ENCODE results near the gene KIF18A. TPM values are rescaled to one million over a fixed set of nuclear protein-coding genes. Genes with fewer than 3 reads are reported as not detected.

The KIF18A gene
- total and polyA plus RNA-seq, 3 experiments from 2014 or later: 0.53 to 10.9 (median 10.8) TPM

DNA sequence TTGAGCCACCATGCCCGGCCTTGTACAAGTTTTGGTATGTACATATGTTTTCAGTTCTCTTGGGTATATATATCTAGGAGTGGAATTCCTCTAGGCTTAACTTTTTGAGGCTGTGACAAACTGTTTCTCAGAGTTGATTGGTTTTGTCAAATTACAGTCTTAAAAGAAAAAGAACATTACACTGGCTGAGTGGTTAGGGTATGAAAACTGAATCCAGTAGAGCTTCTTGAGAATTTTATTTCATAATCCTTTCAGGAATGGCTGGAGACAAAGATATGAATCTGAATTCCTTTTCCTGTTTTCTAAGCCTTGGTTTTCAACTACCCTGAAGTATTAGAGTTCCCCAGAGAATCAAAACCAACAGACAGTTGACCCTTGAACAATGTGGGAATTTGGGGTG lies 6.8 kb upstream of the KIF18A start:
- ChIA-PET CTCF (no interaction called here), POLR2A (no interaction called here)
- peaks cover 17% of the 10 kb centered on the region for H3K4me1 ChIP-seq (ENCODE audit: insufficient read depth, low read length)
- H3K27ac Mint-ChIP-seq: peak overlapping the region in 1 of 8 donors; percentile 56
- H3K27ac ChIP-seq (ENCODE audit: low read depth, low read length): no peak overlapping the region
- H3K36me3 ChIP-seq (ENCODE audit: insufficient read depth, low read length): no peaks in the 10 kb centered on the region
- H3K4me1 Mint-ChIP-seq: peaks cover 52 to 77% (median 65%) of the 10 kb centered on the region in 3 donors
- H3K4me3 ChIP-seq (ENCODE audit: low read length): no peak overlapping the region
- H3K36me3 Mint-ChIP-seq: peaks cover 0 to 42% (median 10%) of the 10 kb centered on the region in 3 donors
- H3K4me3 Mint-ChIP-seq: no peak overlapping the region
- H3K27me3 Mint-ChIP-seq: peaks cover 0 to 1% of the 10 kb centered on the region in 2 donors
- no peaks in the 10 kb centered on the region for H3K27me3 ChIP-seq (ENCODE audit: insufficient read depth, low read length, poor library complexity, severe bottlenecking)
- H3K9me3 Mint-ChIP-seq: no peaks in the 10 kb centered on the region
- DNase-seq: no peak
- no peaks in the 10 kb centered on the region for H3K9me3 ChIP-seq (ENCODE audit: low read length)

- H3K4me1 ChIP-seq (ENCODE audit: insufficient read depth, low read length): peaks cover 23% of the 10 kb centered on the region
- H3K36me3 ChIP-seq (ENCODE audit: insufficient read depth, low read length): no peaks in the 10 kb centered on the region
- no peak overlapping the region for H3K4me3 ChIP-seq (ENCODE audit: low read length)
- Mint-ChIP-seq H3K9me3 (no peaks in the 10 kb centered on the region), H3K27me3 (peaks cover 0 to 1% of the 10 kb centered on the region in 2 donors), H3K4me1 (peaks cover 54 to 78% (median 69%) of the 10 kb centered on the region in 3 donors), H3K4me3 (no peak overlapping the region), H3K27ac (peak overlapping the region in 2 of 8 donors; percentile 38 to 56), H3K36me3 (peaks cover 0 to 42% (median 10%) of the 10 kb centered on the region in 3 donors)
- no peaks in the 10 kb centered on the region for H3K27me3 ChIP-seq (ENCODE audit: insufficient read depth, low read length, poor library complexity, severe bottlenecking)
- H3K9me3 ChIP-seq (ENCODE audit: low read length): no peaks in the 10 kb centered on the region
- POLR2A ChIA-PET: no interaction called here
- DNase-seq: no peak
- CTCF ChIA-PET: no interaction called here
- H3K27ac ChIP-seq (ENCODE audit: low read depth, low read length): no peak overlapping the region
Measured at GRCh38 chr11:28114116-28114515, 6.2 kb upstream of the KIF18A start.

- no peaks in the 10 kb centered on the region for H3K36me3 ChIP-seq (ENCODE audit: insufficient read depth, low read length)
- ChIA-PET POLR2A (no interaction called here), CTCF (no interaction called here)
- no peak for DNase-seq
- H3K4me1 ChIP-seq (ENCODE audit: insufficient read depth, low read length): peaks cover 32% of the 10 kb centered on the region
- no peaks in the 10 kb centered on the region for H3K27me3 ChIP-seq (ENCODE audit: insufficient read depth, low read length, poor library complexity, severe bottlenecking)
- H3K4me1 Mint-ChIP-seq: peaks cover 61 to 80% (median 75%) of the 10 kb centered on the region in 3 donors
- no peaks in the 10 kb centered on the region for H3K9me3 Mint-ChIP-seq
- H3K4me3 Mint-ChIP-seq: peak overlapping the region; percentile 87 to 99 (median 94)
- H3K4me3 ChIP-seq (ENCODE audit: low read length): peak overlapping the region; percentile 66
- H3K27me3 Mint-ChIP-seq: peaks cover 0 to 2% of the 10 kb centered on the region in 2 donors
- H3K9me3 ChIP-seq (ENCODE audit: low read length): no peaks in the 10 kb centered on the region
- H3K36me3 Mint-ChIP-seq: peaks cover 0 to 39% (median 3%) of the 10 kb centered on the region in 3 donors
- peak overlapping the region; percentile 87 for H3K27ac ChIP-seq (ENCODE audit: low read depth, low read length)
- H3K27ac Mint-ChIP-seq: peak overlapping the region; percentile 94 to 100 (median 100)
Measured at GRCh38 chr11:28110821-28111200, 2.9 kb upstream of the KIF18A start.

DNA sequence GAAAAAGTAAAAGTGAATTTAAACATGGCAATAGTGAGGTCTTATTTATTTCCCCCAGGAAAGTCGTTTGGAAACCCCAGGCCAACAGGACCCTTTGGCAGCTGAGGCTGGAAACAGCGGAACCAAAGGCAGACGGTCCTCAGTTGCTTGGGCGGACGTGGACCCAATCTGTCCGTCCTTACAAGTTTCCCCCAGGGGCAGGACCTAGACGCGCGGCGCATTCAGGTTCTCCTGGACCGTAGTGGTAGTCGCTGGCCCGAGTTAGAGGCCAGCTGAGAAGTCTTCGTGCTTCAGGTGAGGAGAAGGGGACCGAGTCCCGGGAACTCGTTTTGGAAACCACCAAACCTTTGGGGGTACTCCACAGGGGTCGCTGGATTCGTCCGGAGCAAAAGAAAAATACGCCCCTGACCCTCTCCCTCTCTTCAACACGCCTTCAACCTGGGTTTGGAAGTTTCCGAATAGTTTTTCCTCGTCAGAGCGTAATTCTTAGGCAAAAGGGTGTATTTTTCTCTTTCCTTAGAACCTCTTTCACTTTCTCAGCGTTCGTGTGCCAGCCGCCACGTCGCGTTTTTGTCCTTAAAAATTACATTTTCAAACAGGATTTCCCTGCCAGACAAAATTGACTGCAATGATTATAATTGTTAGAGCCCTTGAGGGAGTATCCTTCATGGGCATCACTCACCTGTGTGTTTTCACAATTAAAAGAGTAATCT lies 2.3 kb upstream of the KIF18A start:
- no peaks in the 10 kb centered on the region for H3K27me3 ChIP-seq (ENCODE audit: insufficient read depth, low read length, poor library complexity, severe bottlenecking)
- peaks cover 65 to 82% (median 81%) of the 10 kb centered on the region in 3 donors for H3K4me1 Mint-ChIP-seq
- peak overlapping the region; percentile 94 to 100 (median 100) for H3K27ac Mint-ChIP-seq
- ChIA-PET CTCF (no interaction called here), POLR2A (no interaction called here)
- no peaks in the 10 kb centered on the region for H3K36me3 ChIP-seq (ENCODE audit: insufficient read depth, low read length)
- DNase-seq: peak; percentile 30 to 63 (median 33)
- H3K9me3 ChIP-seq (ENCODE audit: low read length): no peaks in the 10 kb centered on the region
- no peaks in the 10 kb centered on the region for H3K9me3 Mint-ChIP-seq
- H3K27me3 Mint-ChIP-seq: peaks cover 0 to 1% of the 10 kb centered on the region in 2 donors
- peak overlapping the region; percentile 87 for H3K27ac ChIP-seq (ENCODE audit: low read depth, low read length)
- H3K4me1 ChIP-seq (ENCODE audit: insufficient read depth, low read length): peaks cover 32% of the 10 kb centered on the region
- peak overlapping the region; percentile 66 for H3K4me3 ChIP-seq (ENCODE audit: low read length)
- peak overlapping the region; percentile 87 to 99 (median 94) for H3K4me3 Mint-ChIP-seq
- peaks cover 0 to 35% (median 3%) of the 10 kb centered on the region in 3 donors for H3K36me3 Mint-ChIP-seq

- Histone ChIP-seq H3K9me3 (ENCODE audit: low read length) (no peaks in the 10 kb centered on the region), H3K27me3 (ENCODE audit: insufficient read depth, low read length, poor library complexity, severe bottlenecking) (no peaks in the 10 kb centered on the region), H3K4me3 (ENCODE audit: low read length) (peak overlapping the region; percentile 77), H3K36me3 (ENCODE audit: insufficient read depth, low read length) (no peaks in the 10 kb centered on the region), H3K4me1 (ENCODE audit: insufficient read depth, low read length) (peaks cover 32% of the 10 kb centered on the region), H3K27ac (ENCODE audit: low read depth, low read length) (peak overlapping the region; percentile 95)
- no peak for DNase-seq
- Mint-ChIP-seq H3K36me3 (peaks cover 0 to 25% (median 1%) of the 10 kb centered on the region in 3 donors), H3K27me3 (peaks cover 0 to 1% of the 10 kb centered on the region in 2 donors), H3K27ac (peak overlapping the region; percentile 94 to 100 (median 100)), H3K4me1 (peaks cover 64 to 88% (median 81%) of the 10 kb centered on the region in 3 donors), H3K9me3 (no peaks in the 10 kb centered on the region), H3K4me3 (peak overlapping the region; percentile 87 to 99 (median 93))
- CTCF ChIA-PET: no interaction called here
- POLR2A ChIA-PET: no interaction called here
Measured at GRCh38 chr11:28108958-28109357, 1.0 kb upstream of the KIF18A start.

GRCh38 chr11:28107191-28107749 lies 686 bp downstream of the KIF18A start:
- peak overlapping the region; percentile 86 to 99 (median 93) for H3K4me3 Mint-ChIP-seq
- peaks cover 0 to 1% of the 10 kb centered on the region in 2 donors for H3K27me3 Mint-ChIP-seq
- H3K9me3 ChIP-seq (ENCODE audit: low read length): no peaks in the 10 kb centered on the region
- H3K27ac Mint-ChIP-seq: peak overlapping the region; percentile 94 to 100 (median 100)
- ChIA-PET POLR2A (interaction anchor here (1.9 kb wide), 1 partner anchor 10 kb away, joined by 6 read pairs; no protein-coding TSS in a partner anchor), CTCF (interaction anchor here (1.6 kb wide), 1 partner anchor 9 kb away, joined by 3 read pairs; no protein-coding TSS in a partner anchor)
- H3K27me3 ChIP-seq (ENCODE audit: insufficient read depth, low read length, poor library complexity, severe bottlenecking): no peaks in the 10 kb centered on the region
- peaks cover 0 to 20% (median 0%) of the 10 kb centered on the region in 3 donors for H3K36me3 Mint-ChIP-seq
- peak in 2 of 5 donors; percentile 31 to 48 for DNase-seq
- peaks cover 59 to 83% (median 72%) of the 10 kb centered on the region in 3 donors for H3K4me1 Mint-ChIP-seq
- H3K36me3 ChIP-seq (ENCODE audit: insufficient read depth, low read length): no peaks in the 10 kb centered on the region
- H3K9me3 Mint-ChIP-seq: no peaks in the 10 kb centered on the region
- peaks cover 32% of the 10 kb centered on the region for H3K4me1 ChIP-seq (ENCODE audit: insufficient read depth, low read length)
- peak overlapping the region; percentile 95 for H3K27ac ChIP-seq (ENCODE audit: low read depth, low read length)
- peak overlapping the region; percentile 77 for H3K4me3 ChIP-seq (ENCODE audit: low read length)

- peak overlapping the region; percentile 28 to 98 (median 81) for H3K4me3 Mint-ChIP-seq
Measured at GRCh38 chr11:28106353-28107043, 1.5 kb downstream of the KIF18A start.

More at GRCh38 chr11:28106353-28107043, 1.5 kb downstream of the KIF18A start:
- no peak for DNase-seq
- peaks cover 0 to 20% (median 0%) of the 10 kb centered on the region in 3 donors for H3K36me3 Mint-ChIP-seq
- H3K4me1 Mint-ChIP-seq: peaks cover 51 to 75% (median 64%) of the 10 kb centered on the region in 3 donors
- ChIA-PET CTCF (no interaction called here), POLR2A (interaction anchor here (1.9 kb wide), 1 partner anchor 9 kb away, joined by 6 read pairs; no protein-coding TSS in a partner anchor)
- H3K9me3 Mint-ChIP-seq: no peaks in the 10 kb centered on the region
- Histone ChIP-seq H3K9me3 (ENCODE audit: low read length) (no peaks in the 10 kb centered on the region), H3K4me1 (ENCODE audit: insufficient read depth, low read length) (peaks cover 28% of the 10 kb centered on the region), H3K27ac (ENCODE audit: low read depth, low read length) (peak overlapping the region; percentile 95), H3K27me3 (ENCODE audit: insufficient read depth, low read length, poor library complexity, severe bottlenecking) (no peaks in the 10 kb centered on the region), H3K36me3 (ENCODE audit: insufficient read depth, low read length) (no peaks in the 10 kb centered on the region), H3K4me3 (ENCODE audit: low read length) (no peak overlapping the region)
- H3K27ac Mint-ChIP-seq: peak overlapping the region in 7 of 8 donors; percentile 64 to 100 (median 98)
- H3K27me3 Mint-ChIP-seq: peaks cover 0 to 1% of the 10 kb centered on the region in 2 donors
